Spinal cord (tissue), 10 donors: Measurements from ENCODE around the gene FOXP1. TPM values are rescaled to one million over a fixed set of nuclear protein-coding genes. Genes with fewer than 3 reads are reported as not detected.

ENCODE experiments used
- DNase-seq, 6 donors: peaks; one replicate each; pipeline versions ENCODE4 v3.0.0 to v3.0.0-alpha.2; 2013 to 2015; ENCODE audit warnings: low spot score in 6 of 6, low read depth in 4 of 6
- H3K27ac ChIP-seq: one replicate; pipeline ENCODE4 v1.5.1; 2013; ENCODE audit warnings: low read depth, low read length, control low read depth
- H3K27me3 ChIP-seq: one replicate; pipeline ENCODE4 v1.6.1; 2013; ENCODE audit warnings: low read length; ENCODE audit not compliant: control insufficient read depth, insufficient read depth
- H3K36me3 ChIP-seq: one replicate; pipeline ENCODE4 v1.6.1; 2013; ENCODE audit warnings: low read length; ENCODE audit not compliant: control insufficient read depth, insufficient read depth
- H3K4me1 ChIP-seq: one replicate; pipeline ENCODE4 v1.6.1; 2013; ENCODE audit warnings: low read length; ENCODE audit not compliant: control insufficient read depth, insufficient read depth
- H3K4me3 ChIP-seq: one replicate; pipeline ENCODE4 v1.5.1; 2013; ENCODE audit warnings: low read depth, low read length, control low read depth
- H3K9me3 ChIP-seq: one replicate; pipeline ENCODE4 v1.6.1; 2013; ENCODE audit warnings: low read length; ENCODE audit not compliant: control insufficient read depth, insufficient read depth
- whole genome bisulfite sequencing: methylation state at CpG from one replicate; pipeline ENCODE4 v1.1.5; 2013; ENCODE audit warnings: missing lambda C conversion rate; ENCODE audit not compliant: insufficient coverage; 5-methylcytosine and 5-hydroxymethylcytosine counted together
- polyA plus RNA-seq, 2 donors: library from polyadenylated mRNA; unstranded; fragments of 120-200 nt; gene quantifications; one replicate each; pipeline ENCODE4 v1.2.1, GENCODE V29; 2013; ENCODE audit not compliant: insufficient read length in 2 of 2
- total RNA-seq, 2 donors: library from RNA; depleted of rRNA in 1 of 2; stranded (reverse); fragments of 120-200 nt in 1 of 2; fragments of >200 nt in 1 of 2; gene quantifications; one replicate each; pipeline versions ENCODE4 v1.2.3 to v1.2.4, GENCODE V29; 2013 to 2014
- donor health status: healthy.

Gene FOXP1
- total and polyA plus RNA-seq, 4 donors, result 27.4 to 118 (median 66.1) TPM

DNA sequence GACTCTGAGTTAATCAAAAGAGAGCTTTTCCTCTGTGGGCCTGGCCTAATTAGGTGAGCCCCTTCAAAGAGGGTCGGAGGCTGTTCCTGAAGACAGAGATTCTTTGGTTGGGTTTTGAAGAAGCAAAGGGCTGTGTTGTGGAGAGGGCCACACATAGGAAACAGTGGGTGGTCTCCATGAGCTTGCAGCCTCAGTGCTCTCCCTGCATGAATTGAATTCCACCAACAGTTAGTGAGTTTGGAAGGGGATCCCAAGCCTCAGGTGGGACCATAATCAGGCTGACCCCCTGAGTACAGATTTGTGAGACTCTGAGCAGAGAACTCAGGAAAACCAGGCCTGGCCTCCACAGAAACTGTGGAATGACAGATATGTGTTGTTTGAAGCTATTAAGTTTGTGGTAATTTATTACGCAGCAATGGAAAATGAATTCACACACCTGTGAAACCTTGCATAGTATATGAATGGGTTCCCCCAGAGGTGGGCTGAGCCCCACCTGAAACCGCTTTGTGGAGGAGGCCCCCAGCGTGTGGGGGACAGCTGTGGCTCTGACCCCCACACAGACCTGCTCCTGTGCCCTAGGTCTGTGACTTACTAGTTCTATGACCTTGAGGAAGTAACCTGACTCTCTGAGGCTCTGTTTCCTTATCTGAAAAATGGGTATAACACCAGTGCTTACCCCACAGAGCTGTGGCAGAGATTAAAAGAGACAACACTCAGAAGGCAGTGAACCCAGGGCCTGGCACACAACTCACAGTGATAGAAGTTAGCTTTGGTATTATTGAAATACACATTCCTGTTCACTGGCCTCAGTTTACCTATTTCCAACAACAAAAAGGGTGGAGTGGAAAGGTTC, 431.3 kb downstream of the FOXP1 start:
- no peak overlapping the region for H3K4me3 ChIP-seq
- H3K36me3 ChIP-seq, result no peaks in the 10 kb centered on the region
- no peaks in the 10 kb centered on the region for H3K27me3 ChIP-seq
- H3K27ac ChIP-seq, result no peak overlapping the region
- no peak for DNase-seq
- no peaks in the 10 kb centered on the region for H3K9me3 ChIP-seq
- H3K4me1 ChIP-seq, result no peaks in the 10 kb centered on the region
- WGBS, result 67% methylated on average over 4 of the region's 4 CpGs

DNA sequence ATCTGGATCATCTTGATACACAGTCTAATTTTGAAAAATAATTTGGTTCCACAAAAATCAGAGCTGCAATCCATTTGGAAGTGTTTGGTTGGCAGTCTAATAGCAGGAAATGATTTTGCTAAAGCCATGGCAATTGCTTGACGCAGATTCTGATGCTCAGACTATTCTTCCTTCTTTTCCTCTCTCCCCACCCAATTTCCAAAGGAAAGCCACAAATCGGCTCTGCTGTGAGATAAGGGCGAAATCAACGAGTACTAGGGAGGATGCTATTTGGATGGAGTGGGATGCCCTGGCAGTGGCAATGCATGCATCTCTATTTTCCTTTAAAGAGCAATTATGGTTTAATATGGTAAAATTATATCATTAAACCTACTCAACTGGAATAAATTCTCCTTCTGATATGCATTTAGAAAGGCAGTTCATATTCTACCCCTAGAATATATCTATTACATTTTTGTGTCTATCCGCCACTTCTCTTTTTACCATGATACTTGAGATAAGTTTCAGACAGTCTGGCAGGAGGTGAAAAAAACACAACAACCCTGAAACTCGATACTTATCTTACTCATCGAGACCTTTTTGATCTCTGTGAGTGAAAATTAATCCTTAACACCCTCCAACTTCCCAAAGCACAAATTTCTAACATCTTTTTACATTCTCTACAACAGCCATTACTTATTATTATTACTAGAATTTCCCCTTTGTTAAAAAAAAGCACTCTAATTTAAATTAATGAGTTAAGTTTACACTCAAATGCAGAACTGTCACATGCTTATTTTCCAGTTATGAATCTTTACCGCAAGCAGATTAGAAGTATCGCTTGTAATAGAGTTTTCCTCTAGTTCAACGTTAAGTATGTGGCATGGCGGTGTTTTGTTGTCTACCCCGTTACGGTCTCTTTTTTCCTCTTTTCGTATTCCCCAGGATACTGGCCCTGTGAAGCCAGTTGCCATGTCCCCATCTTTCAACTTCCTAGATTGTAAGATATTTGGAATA, 433.3 kb downstream of the FOXP1 start:
- WGBS, result 93% methylated on average over 3 of the region's 14 CpGs
- Histone ChIP-seq H3K27me3 (no peaks in the 10 kb centered on the region), H3K27ac (no peak overlapping the region), H3K4me3 (no peak overlapping the region), H3K36me3 (no peaks in the 10 kb centered on the region), H3K9me3 (no peaks in the 10 kb centered on the region), H3K4me1 (peaks cover 3% of the 10 kb centered on the region)
- no peak for DNase-seq

DNA sequence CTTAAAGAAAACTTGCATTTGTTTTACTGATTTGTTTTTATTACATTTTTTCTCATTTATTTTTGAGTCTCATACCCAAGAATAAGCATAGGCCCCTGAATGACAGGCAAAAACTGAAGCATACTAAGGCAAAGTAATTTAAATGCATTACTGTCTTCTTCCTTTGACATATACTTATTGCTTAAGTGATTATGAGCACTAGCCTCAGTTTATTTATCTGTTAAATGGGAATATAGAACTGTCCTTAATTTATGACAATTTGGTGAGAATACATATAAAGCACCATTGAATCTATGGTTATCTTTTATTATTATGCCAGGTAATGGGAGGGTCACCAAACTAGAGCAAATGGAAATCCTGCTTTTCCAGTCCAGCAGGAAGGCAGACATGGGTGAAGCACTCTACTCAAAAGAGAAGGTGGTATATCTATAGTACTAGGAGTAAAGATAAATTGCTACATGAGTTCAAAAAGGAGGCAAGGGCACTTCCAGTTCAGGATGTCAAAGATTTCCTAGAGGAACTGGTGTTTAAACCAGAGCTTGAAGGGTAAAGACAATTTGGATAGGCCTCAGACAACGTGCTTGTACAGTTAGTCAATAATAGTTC, 435.0 kb downstream of the FOXP1 start:
- Histone ChIP-seq H3K27me3 (no peaks in the 10 kb centered on the region), H3K36me3 (no peaks in the 10 kb centered on the region), H3K9me3 (no peaks in the 10 kb centered on the region), H3K27ac (no peak overlapping the region), H3K4me3 (no peak overlapping the region), H3K4me1 (peaks cover 3% of the 10 kb centered on the region)
- no peak for DNase-seq
- WGBS, result 50% methylated on average over 1 of the region's 1 CpG

DNA sequence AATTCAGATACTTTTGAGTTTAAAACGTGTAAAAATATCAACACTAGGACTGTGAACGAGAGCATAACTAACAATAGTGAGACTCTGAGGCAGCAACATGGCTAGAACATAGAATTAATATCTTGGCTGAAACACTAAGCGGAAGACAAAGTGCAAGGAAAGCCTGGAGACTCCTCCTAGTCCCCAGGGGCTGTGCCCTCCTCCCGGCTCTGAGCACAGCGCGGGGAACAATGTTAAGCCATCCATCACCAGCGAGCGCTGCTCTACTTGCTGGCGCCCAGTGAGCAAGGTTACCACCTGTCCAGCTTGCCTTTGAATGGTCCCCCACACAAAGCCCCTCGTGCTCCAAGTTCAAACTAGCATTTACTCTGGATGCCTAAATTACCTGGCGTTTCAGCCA, 436.9 kb downstream of the FOXP1 start:
- H3K27ac ChIP-seq, result no peak overlapping the region
- H3K36me3 ChIP-seq, result no peaks in the 10 kb centered on the region
- 32% methylated on average over 9 of the region's 11 CpGs for WGBS
- peaks cover 3% of the 10 kb centered on the region for H3K4me1 ChIP-seq
- H3K4me3 ChIP-seq, result no peak overlapping the region
- no peaks in the 10 kb centered on the region for H3K9me3 ChIP-seq
- no peak for DNase-seq
- no peaks in the 10 kb centered on the region for H3K27me3 ChIP-seq

DNA sequence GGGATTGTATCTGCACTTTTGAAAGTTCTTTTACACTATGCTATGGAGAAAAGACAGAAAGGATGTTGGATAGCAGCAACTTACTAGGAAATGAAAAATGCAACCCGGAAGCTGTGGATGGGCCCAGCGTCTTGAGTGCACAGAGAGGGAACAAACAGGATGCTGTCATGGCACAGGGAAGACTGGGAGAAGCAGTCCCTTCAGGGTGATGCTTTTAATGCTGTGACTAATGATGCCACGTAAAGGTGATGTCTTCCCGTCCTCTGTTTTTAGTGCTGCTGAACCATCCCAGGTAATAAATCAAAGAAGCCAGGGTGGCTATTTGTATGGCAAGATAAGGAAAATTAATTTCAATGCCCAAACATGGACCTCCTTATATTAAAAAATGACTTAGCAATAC, 437.6 kb downstream of the FOXP1 start:
- Histone ChIP-seq H3K27me3 (no peaks in the 10 kb centered on the region), H3K27ac (no peak overlapping the region), H3K4me3 (no peak overlapping the region), H3K9me3 (no peaks in the 10 kb centered on the region), H3K4me1 (peaks cover 3% of the 10 kb centered on the region), H3K36me3 (no peaks in the 10 kb centered on the region)
- 83% methylated on average over 3 of the region's 4 CpGs for WGBS
- no peak for DNase-seq

DNA sequence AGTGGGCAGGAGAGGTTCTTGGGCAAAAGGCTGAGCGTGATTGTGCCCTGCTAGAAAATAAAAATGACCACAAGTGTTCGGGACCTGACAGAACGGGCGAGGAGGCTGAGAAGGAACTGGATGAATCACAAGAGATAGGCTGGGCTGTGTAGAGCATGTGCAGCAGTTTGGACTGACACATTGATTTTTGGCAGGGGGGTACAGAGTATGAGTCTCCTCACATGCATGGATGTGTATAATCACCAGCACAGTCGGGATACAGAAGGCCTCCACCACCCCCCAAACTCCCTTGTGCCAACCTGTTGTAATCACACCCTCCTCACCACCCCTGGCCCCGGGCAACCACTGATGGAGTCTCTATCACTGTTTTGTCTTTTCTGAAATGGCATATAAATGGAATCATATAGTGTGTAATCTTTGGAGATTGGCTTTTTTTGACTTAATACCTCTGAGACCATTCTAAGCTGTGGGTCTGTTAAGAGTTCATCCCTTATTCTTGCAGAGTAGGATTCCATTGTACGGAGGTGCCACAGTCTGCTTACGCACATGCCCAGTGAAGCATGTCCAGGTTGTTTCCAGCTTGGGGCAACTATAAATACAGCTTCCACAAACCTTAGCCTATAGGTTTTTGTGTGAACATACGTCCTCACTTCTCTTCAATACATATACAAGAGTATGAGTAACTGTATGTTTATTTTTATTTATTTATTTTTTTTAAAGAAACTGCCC, 438.8 kb downstream of the FOXP1 start:
- H3K27me3 ChIP-seq, result no peaks in the 10 kb centered on the region
- no peak overlapping the region for H3K4me3 ChIP-seq
- no peak for DNase-seq
- no peaks in the 10 kb centered on the region for H3K9me3 ChIP-seq
- H3K4me1 ChIP-seq, result peaks cover 3% of the 10 kb centered on the region
- no peak overlapping the region for H3K27ac ChIP-seq
- WGBS, result 100% methylated on average over 4 of the region's 9 CpGs
- H3K36me3 ChIP-seq, result no peaks in the 10 kb centered on the region

DNA sequence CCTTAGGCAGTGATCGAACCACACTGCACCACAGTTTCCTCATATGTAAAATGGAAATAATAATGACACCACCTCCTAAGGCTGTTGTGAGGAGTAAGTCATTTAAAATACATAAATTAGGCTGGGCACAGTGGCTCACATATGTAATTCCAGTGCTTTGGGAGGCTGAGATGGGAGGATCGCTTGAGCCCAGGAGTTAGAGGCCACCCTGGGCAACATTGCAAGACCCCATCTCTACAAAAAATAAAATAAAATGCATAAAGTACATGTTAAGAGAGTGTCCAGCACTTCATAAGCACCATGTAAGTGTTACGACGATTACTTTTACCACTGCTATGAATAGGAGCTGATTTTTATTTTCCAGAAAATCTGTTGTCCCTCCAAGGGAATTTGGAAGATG, 440.0 kb downstream of the FOXP1 start:
- WGBS, result no CpG with 5 or more reads among the region's 4 CpGs
- H3K9me3 ChIP-seq, result no peaks in the 10 kb centered on the region
- no peak overlapping the region for H3K4me3 ChIP-seq
- DNase-seq, result no peak
- H3K36me3 ChIP-seq, result no peaks in the 10 kb centered on the region
- H3K27ac ChIP-seq, result no peak overlapping the region
- H3K27me3 ChIP-seq, result no peaks in the 10 kb centered on the region
- peaks cover 3% of the 10 kb centered on the region for H3K4me1 ChIP-seq

DNA sequence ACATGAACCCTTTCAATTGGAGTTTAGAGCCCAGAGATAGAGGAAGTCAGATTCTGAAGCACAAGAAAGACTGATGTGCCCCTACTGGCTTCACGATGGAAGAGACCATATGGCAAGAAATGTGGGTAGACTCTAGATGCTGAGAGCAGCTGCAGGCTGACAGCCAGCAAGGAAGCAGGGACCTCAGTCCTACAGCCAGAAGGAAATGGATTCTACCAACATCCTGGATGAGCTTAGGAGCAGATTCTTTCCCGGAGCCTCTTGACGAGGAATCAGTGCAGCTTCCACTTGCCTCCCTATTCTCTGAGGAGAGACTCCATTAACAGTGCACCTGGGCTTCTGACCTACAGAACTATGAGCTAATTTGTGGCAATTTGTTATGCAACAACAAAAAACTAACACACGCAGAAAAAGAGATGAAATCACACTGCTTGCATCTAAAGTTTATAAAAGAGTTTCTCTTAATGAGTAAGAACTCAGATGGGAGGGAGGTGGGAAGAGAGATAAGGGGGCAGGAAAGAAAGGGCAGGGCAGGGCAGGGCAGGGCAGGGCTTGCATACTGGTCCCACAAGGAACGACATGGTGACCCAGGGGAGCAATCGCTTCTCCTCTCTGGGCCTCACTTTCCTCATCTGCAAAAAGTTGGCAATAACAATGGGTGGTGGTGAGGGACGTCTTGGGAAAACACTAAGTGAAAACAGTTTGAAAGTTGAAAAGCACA, 440.9 kb downstream of the FOXP1 start:
- 80% methylated on average over 1 of the region's 7 CpGs for WGBS
- H3K36me3 ChIP-seq, result no peaks in the 10 kb centered on the region
- no peaks in the 10 kb centered on the region for H3K9me3 ChIP-seq
- no peaks in the 10 kb centered on the region for H3K27me3 ChIP-seq
- H3K4me3 ChIP-seq, result no peak overlapping the region
- no peak overlapping the region for H3K27ac ChIP-seq
- H3K4me1 ChIP-seq, result peaks cover 3% of the 10 kb centered on the region
- no peak for DNase-seq
